GM19193 (cell line): Measurements from ENCODE around the gene CNTRL.

Experiments used
- POLR2A ChIP-seq: IDR thresholded peaks from 4 replicates; pipeline ENCODE4 v1.6.1; 2011; ENCODE audit not compliant: insufficient read depth, insufficient read length; ENCODE audit errors: extremely low read depth

The CNTRL gene

GRCh38 chr9:121220996-121221663 is 146.4 kb downstream of the CNTRL start:
- TF ChIP-seq POLR2A, result no peak

- TF ChIP-seq POLR2A, result no peak
These were observed 146.9 kb downstream of the CNTRL start for GRCh38 chr9:121221664-121222055.

GRCh38 chr9:121222524-121223171 is 147.9 kb downstream of the CNTRL start:
- TF ChIP-seq POLR2A, result no peak

GRCh38 chr9:121225240-121225639 is 150.5 kb downstream of the CNTRL start:
- TF ChIP-seq POLR2A, result no peak

- no peak for TF ChIP-seq POLR2A
These were observed 151.4 kb downstream of the CNTRL start for GRCh38 chr9:121226175-121226574.
